ENCODE data around the gene RAB11B.
"Not testable (repeated sequence)": the region's sequence is repeated elsewhere in the genome, so short reads cannot be mapped to it uniquely, and the experiment has no call there.

The RAB11B gene

DNA sequence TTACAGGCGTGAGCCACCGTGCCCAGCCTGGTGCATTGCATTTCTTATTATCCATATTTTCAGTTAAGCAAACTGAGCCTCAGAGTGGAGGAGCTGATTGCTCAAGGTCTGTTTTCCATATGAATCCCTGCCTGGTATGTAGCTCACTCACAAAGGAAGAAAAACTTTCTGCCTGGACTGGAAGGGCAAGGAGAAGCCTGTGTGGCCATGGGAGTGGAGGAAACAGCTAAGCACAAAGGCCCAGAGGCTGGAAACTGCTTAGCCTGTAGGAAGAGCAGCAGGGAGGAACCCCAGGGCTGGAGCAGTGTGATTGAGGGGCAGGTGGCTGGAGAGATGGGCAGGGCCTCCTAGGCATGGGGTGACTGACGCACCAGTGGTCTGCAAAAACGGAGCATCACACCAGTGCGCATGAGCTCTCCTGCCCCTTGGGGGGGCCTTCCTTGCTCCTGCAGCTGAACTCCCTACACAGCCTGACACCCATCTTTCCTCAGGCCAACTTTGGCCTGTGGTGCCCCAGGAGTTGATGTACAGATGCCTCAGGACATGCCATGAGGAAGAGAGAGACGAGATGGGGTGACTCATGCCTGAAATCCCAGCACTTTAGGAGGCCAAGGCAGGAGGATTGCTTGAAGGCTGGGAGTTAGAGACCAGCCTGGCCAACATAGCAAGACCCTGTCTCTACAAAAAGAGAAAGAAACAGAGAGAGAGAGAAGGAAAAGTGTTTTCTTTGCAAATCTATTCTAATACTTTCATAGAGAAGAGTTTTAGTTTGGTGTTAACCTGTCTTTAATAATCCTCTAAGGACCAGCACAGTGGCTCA is 51.8 kb downstream of the RAB11B start:
- DNase-seq, result no peak

DNA sequence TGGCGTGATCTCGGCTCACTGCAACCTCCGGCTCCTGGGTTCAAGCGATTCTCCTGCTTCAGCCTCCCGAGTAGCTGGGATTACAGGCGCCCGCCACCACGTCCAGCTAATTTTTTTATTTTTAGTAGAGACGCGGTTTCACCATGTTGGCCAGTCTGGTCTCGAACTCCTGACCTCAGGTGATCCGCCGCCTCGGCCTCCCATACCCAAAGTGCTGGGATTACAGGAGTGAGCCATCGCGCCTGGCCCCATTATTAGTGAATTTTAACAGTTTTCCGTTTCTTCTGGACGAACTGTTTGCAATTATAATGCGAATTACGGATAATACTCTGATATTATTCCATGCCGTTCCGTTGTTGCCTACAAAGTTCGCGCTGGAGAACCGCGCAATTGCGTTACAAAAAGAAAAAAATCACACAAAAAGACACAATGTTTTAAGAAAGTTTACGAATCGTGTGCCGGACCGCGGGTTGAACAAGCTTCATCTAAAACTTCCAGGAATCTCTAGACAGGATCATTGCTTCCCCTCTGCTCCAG is 54.0 kb downstream of the RAB11B start:
- DNase-seq, result not testable (repeated sequence)

DNA sequence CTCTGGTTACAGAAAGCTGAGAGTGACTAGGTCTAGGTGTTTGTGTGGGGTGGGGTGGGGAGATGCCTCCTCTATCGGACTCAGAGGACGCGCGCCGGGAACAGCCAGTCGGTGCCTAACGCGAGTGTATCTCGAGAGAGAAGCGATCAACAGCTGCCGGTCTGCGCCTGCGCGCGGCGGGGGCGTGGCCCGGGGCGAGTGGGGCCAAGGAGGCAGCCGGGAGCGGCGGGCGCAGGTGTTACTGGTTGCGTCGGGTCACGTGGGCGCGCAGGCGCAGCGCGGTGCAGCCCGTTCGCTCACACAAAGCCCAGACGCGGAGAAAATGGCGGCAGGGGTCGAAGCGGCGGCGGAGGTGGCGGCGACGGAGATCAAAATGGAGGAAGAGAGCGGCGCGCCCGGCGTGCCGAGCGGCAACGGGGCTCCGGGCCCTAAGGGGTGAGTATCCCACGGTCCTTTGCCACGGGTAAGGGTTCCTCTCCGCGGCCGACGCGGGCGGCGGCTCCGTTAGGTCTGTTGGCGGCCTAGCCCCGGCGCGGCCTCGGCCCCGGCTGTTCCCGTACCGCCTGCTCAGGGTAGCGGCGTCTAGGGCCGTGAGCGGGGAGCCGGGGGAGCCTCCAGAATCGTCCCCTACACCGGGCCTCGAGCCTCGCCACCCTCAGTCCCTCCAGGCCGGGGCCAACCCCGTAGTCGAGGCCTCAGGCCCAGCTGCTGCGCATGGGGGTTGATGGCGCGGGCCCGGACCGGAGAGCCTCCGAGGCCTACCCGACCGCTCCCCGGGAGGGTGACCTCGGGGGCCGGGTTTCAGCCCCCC is 54.7 kb downstream of the RAB11B start, which contains the start of gene HNRNPM:
HNRNPM (plus strand) TSS at position 299 of the 811 bp plus-strand sequence; CDS start at position 323, 24 bp downstream.
- peak; percentile 95 for DNase-seq

- DNase-seq, result no peak
These were observed 55.4 kb downstream of the RAB11B start for GRCh38 chr19:8445488-8446001.

- DNase-seq, result no peak
These were observed 56.0 kb downstream of the RAB11B start for GRCh38 chr19:8446061-8446709.

GRCh38 chr19:8449830-8450229 is 59.7 kb downstream of the RAB11B start:
- no peak for DNase-seq

DNA sequence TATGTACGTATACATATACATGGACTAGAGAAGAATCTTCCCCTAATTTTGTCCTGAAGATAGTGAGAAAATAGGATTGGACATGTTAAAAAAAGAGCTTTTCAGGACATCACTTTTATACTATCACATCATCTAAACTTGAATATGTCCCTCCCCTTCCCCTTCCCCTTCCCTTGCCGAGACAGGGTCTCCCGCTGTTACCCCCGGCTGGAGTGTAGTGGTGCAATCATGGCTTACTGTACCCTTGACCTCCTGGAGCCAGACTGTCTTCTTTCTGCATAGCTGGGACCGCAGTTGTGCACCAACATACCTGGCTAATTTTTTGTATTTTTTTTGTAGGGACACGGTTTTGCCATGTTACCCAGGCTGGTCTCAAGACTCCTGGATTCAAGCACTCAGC is 61.2 kb downstream of the RAB11B start:
- DNase-seq, result no peak

DNA sequence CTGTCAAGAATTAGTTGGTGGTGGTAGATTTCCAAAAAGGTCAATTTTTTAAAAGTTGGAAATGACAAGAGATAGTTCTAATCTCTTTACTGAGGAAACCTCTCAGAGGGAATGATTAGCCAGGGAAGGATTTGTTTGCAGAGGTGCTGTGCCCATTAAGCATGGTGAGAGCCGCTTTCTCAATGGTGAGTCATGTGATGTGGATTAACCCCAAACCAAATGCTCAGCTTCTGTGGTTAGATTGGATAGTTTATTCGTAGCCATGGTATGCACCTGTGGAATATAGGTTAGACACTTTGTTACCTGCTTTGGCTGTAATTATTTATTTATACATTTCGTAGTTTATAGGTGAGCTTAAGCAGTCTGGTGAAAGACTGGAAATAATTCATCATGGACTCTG is 61.7 kb downstream of the RAB11B start:
- DNase-seq, result peak; percentile 81

DNA sequence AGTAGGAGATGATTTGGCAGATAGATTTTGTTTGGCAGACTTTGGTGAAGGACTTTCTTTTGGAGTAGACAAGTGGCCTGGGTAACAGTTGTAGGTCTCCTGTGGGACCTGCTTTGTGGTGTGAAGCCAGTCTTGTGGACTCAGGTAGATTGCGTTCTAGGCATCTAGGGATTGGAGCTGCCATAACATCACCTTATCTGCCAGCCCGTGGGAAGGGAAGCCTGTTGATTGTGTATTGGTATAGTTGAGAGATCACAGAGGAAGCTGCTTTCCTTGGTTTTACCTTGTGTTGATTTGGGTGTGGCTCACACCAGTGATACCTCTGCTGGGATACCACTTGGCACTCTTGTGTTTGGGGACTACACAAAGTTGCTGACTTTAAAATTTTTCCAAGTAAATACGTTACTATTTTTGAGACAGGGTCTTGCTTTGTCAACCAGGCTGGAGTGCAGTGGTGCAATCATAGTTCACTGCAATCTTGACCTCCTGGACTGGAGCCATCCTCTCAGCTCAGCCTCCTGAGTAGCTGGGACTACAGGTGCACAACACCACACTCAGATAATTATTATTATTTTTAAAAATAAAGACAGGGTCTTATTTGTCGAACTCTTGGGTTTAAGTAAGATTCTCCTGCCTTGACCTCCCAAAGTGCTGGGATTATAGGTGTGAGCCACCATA is 62.4 kb downstream of the RAB11B start:
- DNase-seq, result no peak

DNA sequence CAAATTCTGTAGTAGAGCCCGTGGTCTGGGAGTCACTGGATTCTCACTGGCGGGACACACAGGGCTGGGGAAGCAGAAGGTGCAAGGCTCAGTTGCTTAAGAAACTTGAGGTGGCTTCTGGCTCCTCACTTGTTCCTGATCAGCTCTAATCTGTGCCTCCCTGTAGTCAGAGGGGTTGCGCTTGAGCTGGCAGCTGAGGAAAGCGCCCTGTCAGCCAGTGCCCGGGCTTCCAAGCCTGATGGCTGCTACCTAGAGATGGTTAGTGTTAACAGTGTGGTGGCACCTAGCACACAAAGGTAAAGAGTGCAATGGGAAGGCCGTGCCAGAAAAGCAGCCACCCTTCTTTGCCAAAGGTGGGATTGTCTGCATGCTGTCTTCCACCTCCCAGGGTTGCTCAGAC is 63.5 kb downstream of the RAB11B start:
- no peak for DNase-seq

Measured in HCEC 1CT (cell line).